IPS-15b (cell line): ENCODE results near the gene PGLYRP2.
"Not testable (repeated sequence)": the region's sequence is repeated elsewhere in the genome, so short reads cannot be mapped to it uniquely, and the experiment has no call there.

Experiments
- H3K27me3 ChIP-seq: one replicate; pipeline ENCODE4 v1.6.1; 2013; ENCODE audit warnings: low read length; ENCODE audit not compliant: control insufficient read depth, insufficient read depth
- H3K36me3 ChIP-seq: one replicate; pipeline ENCODE4 v1.6.1; 2013; ENCODE audit warnings: low read length; ENCODE audit not compliant: control insufficient read depth, insufficient read depth
- H3K4me1 ChIP-seq: one replicate; pipeline ENCODE4 v1.6.1; 2013; ENCODE audit warnings: mild to moderate bottlenecking, low read length; ENCODE audit not compliant: control insufficient read depth, insufficient read depth
- H3K4me3 ChIP-seq: one replicate; pipeline ENCODE4 v1.5.1; 2013; ENCODE audit warnings: low read depth, low read length
- H3K9ac ChIP-seq: one replicate; pipeline ENCODE4 v1.6.1; 2013; ENCODE audit warnings: low read depth, mild to moderate bottlenecking, low read length
- H3K9me3 ChIP-seq: one replicate; pipeline ENCODE4 v1.6.1; 2013; ENCODE audit warnings: mild to moderate bottlenecking, low read length; ENCODE audit not compliant: control insufficient read depth, insufficient read depth

PGLYRP2 gene

DNA sequence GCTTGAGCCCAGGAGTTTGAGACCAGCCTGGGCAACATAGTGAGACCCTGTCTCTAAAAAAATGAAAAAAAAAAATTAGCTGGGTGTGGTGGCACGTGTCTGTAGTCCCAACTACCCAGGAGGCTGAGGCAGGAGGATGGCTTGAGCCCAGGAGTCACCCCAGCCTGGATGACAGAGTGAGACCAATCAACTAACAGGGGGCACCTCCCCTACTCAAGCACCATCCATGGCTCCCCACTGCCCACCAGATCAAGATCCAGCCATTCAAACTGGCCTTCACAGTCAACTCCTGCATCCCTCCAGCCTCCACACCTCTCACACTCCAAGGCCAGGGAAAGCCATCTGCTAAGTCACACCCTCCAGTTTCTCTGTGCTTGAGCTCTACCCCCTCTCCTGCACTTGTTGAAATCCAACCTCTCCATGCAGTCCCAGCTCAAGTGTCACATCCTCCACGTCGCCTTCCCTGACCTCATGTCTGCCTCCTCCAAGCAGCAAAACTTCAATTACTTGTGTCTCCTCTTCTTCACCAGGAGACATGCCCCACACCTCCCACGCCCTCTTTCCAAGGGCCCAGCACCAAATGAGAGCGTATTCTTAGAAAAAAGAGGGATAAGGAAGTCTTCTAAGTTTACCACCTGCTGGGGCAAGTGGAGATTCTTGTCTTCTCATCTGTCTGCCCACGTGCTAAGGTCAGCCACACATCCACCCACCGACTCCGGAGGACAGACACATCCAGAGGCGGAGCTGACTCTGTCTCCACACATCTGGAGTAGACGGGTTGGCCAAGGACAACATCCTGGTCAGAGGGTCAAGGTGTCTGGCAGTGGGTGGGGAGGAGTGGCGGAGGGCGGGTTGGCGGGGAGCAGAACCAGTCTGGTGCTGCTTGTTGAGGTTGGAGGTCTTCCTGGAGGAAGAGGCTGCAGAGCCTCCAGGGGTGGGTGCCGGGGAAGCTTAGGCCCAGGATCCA lies 28.1 kb upstream of the PGLYRP2 start:
- H3K4me3 ChIP-seq = peak overlapping the region; percentile 59
- H3K27me3 ChIP-seq = peaks cover 26% of the 10 kb centered on the region
- no peaks in the 10 kb centered on the region for H3K36me3 ChIP-seq
- no peaks in the 10 kb centered on the region for H3K9me3 ChIP-seq
- no peaks in the 10 kb centered on the region for H3K4me1 ChIP-seq
- H3K9ac ChIP-seq = peak overlapping the region; percentile 60

DNA sequence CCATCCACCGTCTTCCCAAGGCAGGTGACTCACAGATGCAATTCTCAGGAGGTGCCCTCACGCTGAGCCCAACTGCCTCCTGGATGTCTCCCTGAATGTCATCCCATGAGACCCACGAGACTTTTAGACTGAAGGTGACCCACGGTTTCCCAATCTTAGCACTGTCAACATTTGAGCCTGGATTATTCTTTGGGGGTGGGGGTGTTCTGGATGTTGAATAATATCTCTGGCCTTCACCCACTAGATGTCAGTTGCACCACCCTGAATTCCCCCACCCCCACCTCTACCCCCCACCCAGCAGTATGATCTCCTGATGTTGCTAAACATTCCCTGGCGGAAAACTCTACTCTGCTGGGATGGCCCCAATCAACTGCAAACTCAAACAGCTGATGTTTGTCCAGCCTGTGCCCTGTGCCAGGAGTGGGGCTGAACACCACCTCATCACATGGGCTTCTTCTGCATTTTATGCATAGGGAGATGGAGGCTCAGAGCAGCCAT lies 26.8 kb upstream of the PGLYRP2 start:
- Histone ChIP-seq H3K36me3 (no peaks in the 10 kb centered on the region), H3K4me1 (no peaks in the 10 kb centered on the region), H3K9me3 (no peaks in the 10 kb centered on the region), H3K9ac (no peak overlapping the region), H3K4me3 (no peak overlapping the region), H3K27me3 (peaks cover 26% of the 10 kb centered on the region)

DNA sequence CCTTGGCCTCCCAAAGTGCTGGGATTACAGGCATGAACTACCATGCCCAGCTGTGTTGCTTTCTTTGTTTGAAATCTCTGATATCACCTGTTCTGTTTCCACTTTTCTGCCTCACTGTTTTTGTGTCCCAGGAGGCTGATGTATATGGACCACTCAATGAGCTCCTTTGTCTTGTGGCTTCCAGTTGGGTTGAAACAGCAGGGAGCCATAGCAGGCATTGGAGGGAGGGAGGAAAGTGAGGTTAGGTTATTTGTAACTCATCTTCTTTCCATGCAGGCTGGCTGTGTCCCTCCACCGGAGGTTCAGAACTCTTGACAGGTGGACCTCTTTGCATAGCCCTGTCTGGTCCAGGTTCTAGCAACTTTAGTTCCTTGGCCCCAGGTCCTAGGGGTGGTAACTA lies 23.0 kb upstream of the PGLYRP2 start:
- Histone ChIP-seq H3K36me3 (no peaks in the 10 kb centered on the region), H3K9me3 (no peaks in the 10 kb centered on the region), H3K4me1 (peaks cover 6% of the 10 kb centered on the region), H3K27me3 (peaks cover 3% of the 10 kb centered on the region), H3K9ac (no peak overlapping the region), H3K4me3 (no peak overlapping the region)

DNA sequence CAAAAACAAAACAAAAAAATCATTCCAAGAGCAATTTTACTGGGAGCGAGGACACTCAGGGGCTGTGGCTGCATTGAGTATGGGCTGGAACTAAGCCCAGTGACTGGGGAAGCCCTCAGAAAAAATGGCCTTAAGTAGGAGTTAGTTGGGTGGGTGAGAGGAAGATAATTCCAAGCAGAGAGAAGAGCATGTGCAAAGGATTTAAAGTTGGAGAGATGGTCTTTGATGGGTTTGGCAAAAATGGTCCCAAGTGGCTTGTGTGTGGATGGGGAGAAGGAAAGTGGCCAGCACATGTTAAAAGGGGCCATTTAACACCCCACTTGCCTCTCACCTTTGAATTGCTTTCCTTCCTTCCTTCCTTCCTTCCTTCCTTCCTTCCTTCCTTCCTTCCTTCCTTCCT lies 22.3 kb upstream of the PGLYRP2 start:
- Histone ChIP-seq H3K36me3 (no peaks in the 10 kb centered on the region), H3K9ac (no peak overlapping the region), H3K4me3 (no peak overlapping the region), H3K4me1 (peaks cover 6% of the 10 kb centered on the region), H3K27me3 (no peaks in the 10 kb centered on the region), H3K9me3 (no peaks in the 10 kb centered on the region)

DNA sequence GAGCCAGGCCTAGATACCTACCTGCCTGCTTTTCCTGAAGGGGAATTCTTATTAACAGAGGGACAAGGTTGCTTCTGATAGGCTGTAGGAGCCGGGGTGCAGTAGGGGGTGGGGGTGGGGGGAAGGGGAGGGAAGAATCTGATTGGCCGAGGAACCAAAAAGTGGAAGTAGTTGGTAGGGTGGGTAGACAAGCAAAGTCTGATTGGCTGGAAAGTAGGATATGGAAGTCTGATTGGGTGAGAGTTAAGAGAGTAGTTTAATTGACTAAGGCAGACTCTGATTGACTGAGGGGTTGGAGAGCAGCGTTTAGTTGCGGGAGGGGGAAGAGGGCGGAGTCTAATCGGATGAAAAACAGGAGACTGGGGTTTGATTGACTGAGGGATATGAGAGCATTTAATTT lies 19.6 kb upstream of the PGLYRP2 start:
- Histone ChIP-seq H3K4me1 (peaks cover 6% of the 10 kb centered on the region), H3K27me3 (no peaks in the 10 kb centered on the region), H3K36me3 (no peaks in the 10 kb centered on the region), H3K9ac (no peak overlapping the region), H3K9me3 (no peaks in the 10 kb centered on the region), H3K4me3 (peak overlapping the region; percentile 51)

DNA sequence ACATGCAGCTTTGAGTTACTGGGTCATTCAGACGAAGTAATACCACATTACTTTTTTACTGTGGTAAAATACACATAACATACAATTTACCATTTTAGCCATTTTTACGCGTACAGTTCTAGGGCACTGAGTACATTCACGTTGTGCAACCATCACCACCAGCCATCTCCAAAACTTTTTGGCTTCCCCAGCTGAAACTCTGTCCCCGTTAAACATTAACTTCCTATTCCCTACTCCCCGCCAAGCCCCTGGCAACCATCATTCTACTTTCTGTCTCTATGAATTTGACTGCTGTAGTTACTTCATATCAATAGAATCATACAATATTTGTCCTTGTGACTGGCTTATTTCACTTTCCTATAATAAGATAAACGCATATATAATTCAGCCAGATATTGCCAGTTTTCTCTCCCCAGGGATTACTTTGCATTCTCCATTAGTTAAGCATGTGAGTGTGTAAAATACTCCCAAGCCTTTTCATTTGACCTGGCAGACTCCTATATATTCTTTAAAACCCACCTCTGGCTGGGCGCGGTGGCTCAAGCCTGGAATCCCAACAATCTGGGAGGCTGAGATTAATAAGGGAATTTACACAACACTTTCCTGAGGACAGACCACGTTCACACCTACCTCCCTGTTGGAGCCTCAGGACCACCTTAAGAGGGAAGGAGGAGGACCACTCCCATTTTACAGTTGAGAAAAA lies 19.0 kb upstream of the PGLYRP2 start:
- peak overlapping the region; percentile 9 for H3K9ac ChIP-seq
- H3K9me3 ChIP-seq = no peaks in the 10 kb centered on the region
- H3K36me3 ChIP-seq = no peaks in the 10 kb centered on the region
- peak overlapping the region; percentile 51 for H3K4me3 ChIP-seq
- no peaks in the 10 kb centered on the region for H3K27me3 ChIP-seq
- H3K4me1 ChIP-seq = peaks cover 6% of the 10 kb centered on the region

DNA sequence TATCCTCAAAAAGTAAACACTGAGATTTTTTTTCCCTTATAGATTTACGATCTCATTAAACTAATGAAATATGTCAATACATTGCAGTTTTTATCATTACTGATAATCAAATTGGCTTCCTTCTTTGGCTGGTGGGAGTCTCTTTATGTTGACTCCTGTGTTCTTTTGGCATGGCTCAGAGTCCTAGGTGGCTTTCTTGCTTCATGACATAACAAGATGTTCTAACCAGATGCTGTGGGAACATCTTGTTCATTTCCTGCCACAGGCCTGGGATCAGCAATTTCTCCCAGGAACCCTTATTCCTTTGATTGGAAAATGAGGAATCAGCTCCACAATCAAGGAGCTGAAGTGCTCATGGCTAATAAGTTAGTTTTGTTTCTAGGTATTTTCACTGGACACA lies 15.8 kb upstream of the PGLYRP2 start:
- H3K9me3 ChIP-seq = no peaks in the 10 kb centered on the region
- no peaks in the 10 kb centered on the region for H3K27me3 ChIP-seq
- no peak overlapping the region for H3K4me3 ChIP-seq
- H3K9ac ChIP-seq = no peak overlapping the region
- H3K36me3 ChIP-seq = no peaks in the 10 kb centered on the region
- H3K4me1 ChIP-seq = peaks cover 4% of the 10 kb centered on the region

DNA sequence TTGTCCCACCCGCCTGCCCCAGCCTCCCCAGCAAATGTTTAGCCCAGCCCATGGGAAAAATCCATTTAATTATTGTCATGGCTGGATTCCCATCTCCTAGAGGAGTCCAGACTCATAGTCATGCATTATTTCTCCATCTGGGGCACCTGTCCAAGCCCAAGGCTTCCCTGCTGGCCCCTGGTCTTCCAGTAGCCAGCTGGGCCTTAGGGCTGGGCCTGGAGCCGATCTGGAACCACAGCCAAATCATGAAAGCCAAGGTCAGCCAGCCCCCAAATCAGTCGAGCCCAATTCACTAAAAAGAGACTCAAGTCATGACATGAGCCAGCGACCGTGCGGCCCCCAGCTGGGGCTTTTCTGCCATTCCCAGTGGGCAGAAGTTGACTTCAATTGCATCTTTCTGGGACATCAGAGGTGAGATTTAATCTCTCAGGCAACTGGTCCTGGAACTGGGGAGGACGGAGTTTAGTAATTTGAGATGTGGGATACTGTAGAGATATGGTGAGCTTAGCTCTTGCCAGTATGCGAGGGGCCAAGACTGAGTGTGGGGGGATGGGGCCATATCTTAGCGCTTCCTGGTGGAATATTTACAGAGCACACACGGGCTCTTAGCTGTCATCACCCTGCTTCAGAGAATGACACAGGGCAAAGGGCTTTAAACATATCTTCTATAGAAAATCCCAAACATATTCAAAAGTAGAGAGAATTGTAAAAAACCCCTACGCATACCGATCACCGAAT lies 9.4 kb upstream of the PGLYRP2 start:
- Histone ChIP-seq H3K9me3 (peaks cover 3% of the 10 kb centered on the region), H3K4me3 (no peak overlapping the region), H3K9ac (no peak overlapping the region), H3K4me1 (no peaks in the 10 kb centered on the region), H3K36me3 (no peaks in the 10 kb centered on the region), H3K27me3 (no peaks in the 10 kb centered on the region)

DNA sequence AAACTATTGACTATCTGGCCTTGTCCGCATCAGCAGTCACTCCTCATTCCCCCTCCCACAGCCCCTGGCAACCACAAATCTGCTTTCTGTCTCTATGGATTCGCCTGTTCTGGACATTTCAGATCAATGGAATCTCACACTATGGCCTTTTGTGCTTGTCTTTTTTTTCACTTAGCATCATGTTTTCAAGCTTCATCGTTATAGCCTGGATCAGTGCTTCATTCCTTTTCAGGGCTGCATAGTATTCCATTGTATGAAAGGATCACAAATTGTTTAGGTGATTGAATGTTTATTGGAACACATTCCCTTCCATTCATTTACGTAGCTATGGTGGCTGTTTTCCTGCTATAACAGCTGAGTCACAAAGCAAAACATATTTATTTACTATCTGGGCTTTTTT lies 7.7 kb upstream of the PGLYRP2 start:
- Histone ChIP-seq H3K9me3 (peaks cover 3% of the 10 kb centered on the region), H3K4me3 (no peak overlapping the region), H3K4me1 (no peaks in the 10 kb centered on the region), H3K27me3 (no peaks in the 10 kb centered on the region), H3K9ac (no peak overlapping the region), H3K36me3 (no peaks in the 10 kb centered on the region)

DNA sequence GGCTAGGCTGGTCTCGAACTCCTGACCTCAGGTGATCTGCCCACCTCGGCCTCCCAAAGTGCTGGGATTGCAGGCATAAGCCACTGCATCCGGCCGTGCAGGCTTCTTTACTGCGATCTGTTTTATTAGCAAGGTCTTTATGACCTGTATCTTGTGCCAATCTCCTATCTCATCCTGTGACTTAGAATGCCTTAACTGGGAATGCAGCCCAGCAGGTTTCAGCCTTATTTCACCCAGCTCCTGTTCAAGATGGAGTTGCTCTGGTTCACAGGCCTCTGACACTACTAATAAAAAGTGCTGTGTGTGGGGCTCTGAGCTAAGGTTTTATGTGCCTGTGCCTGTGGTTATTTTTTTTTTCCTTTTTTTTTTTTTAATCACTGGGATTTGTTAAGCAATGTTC lies 6.5 kb upstream of the PGLYRP2 start:
- H3K4me3 ChIP-seq, H3K9me3 ChIP-seq, H3K4me1 ChIP-seq, H3K27me3 ChIP-seq, H3K9ac ChIP-seq, H3K36me3 ChIP-seq: not testable (repeated sequence)

DNA sequence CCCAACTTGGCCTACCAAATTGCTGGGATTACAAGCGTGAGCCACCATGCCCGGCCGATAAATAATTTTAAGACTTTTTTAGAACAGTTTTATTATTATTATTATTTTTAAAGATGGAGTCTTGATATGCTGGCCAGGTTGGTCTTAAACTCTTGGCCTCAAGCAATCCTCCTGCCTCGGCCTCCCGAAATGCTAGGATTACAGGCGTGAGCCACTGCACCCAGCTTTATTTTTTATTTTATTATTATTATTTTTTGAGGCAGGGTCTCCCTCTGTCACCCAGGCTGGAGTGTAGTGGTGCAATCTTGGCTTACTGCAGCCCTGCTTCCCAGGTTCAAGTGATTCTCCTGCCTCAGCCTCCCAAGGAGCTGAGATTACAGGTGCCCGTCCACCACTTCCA lies 1.7 kb upstream of the PGLYRP2 start:
- not testable (repeated sequence) for H3K9me3 ChIP-seq, H3K36me3 ChIP-seq, H3K4me1 ChIP-seq, H3K4me3 ChIP-seq, H3K27me3 ChIP-seq, H3K9ac ChIP-seq
